NB4 (cell line): Measurements from ENCODE around the gene LRRC27.

Source experiments
- CTCF ChIP-seq: IDR thresholded peaks from one replicate; pipeline ENCODE4 v1.5.1; 2012; ENCODE audit warnings: low read depth, low read length
- MAX ChIP-seq: IDR thresholded peaks from 2 replicates; pipeline ENCODE4 v1.6.1; 2011; ENCODE audit warnings: low read depth, low read length
- MYC ChIP-seq: IDR thresholded peaks from 2 replicates; pipeline ENCODE4 v1.6.1; 2011; ENCODE audit warnings: low read depth, low read length
- POLR2A ChIP-seq: IDR thresholded peaks from 2 replicates; pipeline ENCODE4 v1.6.1; 2011; ENCODE audit warnings: mild to moderate bottlenecking; ENCODE audit not compliant: insufficient read length; ENCODE audit errors: extremely low read depth

GRCh38 chr10:132328106-132328505 is 3.9 kb upstream of the LRRC27 start:
- TF ChIP-seq CTCF, result no peak
- no peak for TF ChIP-seq POLR2A
- TF ChIP-seq MAX, result no peak
- no peak for TF ChIP-seq MYC
